SK-N-MC (cell line): ENCODE data around the gene MANEAL.

Experiments used
- EZH2 ChIP-seq: fragments of 200-600 bp; sonication (generic); IDR thresholded peaks from one replicate; pipeline ENCODE4 v1.6.1; 2017; ENCODE audit warnings: antibody characterized with exemption
- POLR2AphosphoS5 ChIP-seq: IDR thresholded peaks from 2 replicates; pipeline ENCODE4 v1.6.1; 2012; ENCODE audit warnings: mild to moderate bottlenecking, low read depth, low read length, borderline replicate concordance

- TF ChIP-seq EZH2, result no peak
- no peak for TF ChIP-seq POLR2AphosphoS5
Measured at GRCh38 chr1:37808369-37809319, 15.0 kb downstream of the MANEAL start.
